Forelimb muscle (tissue), 1 donor: Measurements from ENCODE around the gene BMP6. TPM values are rescaled to one million over a fixed set of nuclear protein-coding genes. Genes with fewer than 3 reads are reported as not detected.
"Not testable (repeated sequence)": the region's sequence is repeated elsewhere in the genome, so short reads cannot be mapped to it uniquely, and the experiment has no call there.

ENCODE experiments used
- DNase-seq: peaks from one replicate; pipeline ENCODE4 v3.0.0-alpha.2; 2013; ENCODE audit warnings: low read depth
- polyA plus RNA-seq: library from polyadenylated mRNA; unstranded; fragments of 120-200 nt; gene quantifications from one replicate; pipeline ENCODE4 v1.2.1, GENCODE V29; 2013; ENCODE audit not compliant: insufficient read length

The BMP6 gene
- polyA plus RNA-seq, 1 donor = 0.82 TPM

DNA sequence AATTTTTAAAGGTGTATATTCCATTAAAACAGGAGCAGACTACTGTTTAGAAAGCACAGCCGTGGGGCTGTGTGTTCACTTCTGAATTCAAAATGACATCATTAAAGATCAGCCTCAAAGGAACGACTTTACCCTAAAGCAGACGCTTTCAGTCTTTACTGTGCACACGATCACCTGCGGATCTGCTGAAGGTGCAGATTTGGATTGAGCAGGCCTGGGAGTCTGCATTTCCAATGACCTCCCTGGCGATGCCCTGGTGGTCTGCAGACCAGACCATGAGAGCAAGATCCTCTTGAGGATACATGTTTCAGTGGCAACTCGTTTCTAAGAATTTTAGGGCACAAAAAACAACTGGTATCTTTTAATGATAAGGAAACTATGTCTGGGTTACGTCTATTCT lies 157.5 kb downstream of the BMP6 start:
- DNase-seq = no peak

GRCh38 chr6:7886132-7886531 lies 160.2 kb downstream of the BMP6 start:
- no peak for DNase-seq

- no peak for DNase-seq
These were observed 161.5 kb downstream of the BMP6 start for GRCh38 chr6:7887278-7887991.

DNA sequence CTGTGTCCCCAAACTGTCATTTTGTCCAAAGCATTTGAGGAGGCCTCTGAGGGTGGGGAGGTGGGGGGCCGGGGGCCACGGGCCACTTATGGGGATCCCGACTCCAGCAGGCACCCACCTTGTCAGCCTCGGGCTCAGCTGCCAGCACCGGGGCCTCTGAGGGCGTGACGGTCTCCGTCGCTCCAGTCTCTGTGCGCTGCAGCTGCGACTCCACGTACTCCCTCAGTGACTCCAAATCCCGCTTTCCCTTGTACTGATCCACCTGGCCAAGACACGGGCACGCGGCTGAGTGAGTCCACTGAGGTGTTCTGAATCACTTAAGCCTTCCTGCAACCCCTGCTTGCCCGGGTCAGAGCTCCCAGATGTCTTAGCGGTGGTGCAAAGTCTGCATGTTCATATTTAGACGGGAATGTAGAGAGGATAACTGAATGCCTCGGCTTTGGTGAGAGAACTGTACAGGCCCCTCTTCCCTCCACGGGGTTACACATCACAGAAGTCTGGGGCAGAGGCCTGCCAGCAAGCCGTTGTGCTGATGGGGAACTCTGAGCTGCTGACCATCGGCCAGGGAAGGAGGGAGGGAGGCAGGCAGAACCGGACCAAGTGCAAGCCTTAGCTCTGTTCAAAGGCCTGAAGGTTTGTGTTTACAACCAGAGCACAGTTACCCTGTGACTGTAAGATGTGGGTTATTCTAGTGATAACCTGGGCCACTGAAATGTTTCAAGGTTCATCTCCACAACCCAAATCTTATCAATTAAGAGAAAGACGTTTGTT lies 162.9 kb downstream of the BMP6 start:
- no peak for DNase-seq

DNA sequence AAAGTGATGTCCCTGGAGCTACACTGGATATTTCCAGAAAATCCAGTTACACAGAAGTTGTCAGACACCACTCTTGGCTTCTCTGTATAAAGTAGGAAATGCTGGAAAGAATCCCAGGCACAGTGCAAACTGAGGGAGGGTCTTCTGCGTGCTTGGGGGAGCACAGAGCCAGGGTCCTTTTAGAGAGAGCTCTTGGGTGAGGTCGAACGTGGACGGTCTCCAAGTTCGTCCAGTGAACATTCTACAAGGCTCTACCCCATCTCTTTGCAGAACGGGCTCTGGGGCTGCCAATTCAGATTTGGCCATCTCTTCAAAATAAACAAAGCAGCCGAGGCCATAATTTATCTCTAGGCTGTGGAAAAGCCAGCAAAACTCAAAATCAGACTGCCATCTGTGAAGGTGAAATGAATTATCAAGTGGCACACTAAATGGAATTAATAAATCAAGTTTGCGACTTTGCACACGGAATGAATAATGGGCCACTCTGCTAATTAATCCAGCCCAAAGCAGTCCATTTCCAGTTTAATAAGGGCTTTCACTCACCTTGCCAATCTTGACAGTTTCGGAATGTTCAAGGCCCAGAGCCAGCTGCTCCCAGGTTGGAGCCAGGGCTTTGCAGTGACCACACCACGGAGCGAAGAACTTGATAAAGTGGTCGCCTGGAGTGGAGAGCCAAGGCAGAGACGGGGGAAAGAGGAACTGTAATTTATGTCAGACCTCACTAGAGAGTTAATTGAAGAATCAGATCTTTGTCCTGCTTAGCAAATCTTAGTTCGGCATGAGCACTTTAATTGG lies 165.4 kb downstream of the BMP6 start:
- DNase-seq = no peak

DNA sequence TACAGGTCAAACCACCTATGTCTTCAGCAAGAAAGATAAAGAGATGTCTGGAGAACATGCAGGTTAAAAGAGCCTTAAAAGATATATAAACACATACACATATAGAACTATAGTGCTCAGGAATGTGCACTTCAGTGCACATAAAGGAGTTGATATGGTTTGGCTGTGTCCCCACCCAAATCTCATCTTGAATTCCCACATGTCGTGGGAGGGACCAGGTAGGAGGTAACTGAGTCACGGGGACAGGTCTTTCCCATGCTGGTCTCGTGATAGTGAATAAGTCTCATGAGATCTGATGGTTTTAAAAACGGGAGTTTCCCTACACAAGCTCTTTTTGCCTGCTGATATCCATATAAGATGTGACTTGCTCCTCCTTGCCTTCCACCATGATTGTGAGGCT lies 166.5 kb downstream of the BMP6 start:
- DNase-seq = not testable (repeated sequence)

DNA sequence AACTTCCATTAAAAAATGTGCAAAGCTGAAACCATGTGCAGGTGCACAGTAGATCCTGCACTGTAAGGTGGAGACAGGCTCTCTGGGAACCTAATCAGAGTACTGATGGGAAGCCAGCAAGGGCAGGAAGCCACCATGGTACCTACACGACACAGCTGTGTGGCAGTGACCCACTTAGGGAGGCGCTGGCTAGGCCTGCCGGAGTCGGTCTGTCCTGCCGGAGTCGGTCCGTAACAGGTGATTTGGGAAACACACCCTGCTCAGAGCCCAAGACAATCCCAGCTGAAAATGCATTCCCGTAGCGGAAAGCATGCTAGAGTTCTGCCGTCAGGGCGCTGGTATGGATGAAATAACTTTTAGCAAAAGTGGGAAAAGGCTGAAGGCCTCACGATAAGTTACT lies 167.4 kb downstream of the BMP6 start:
- no peak for DNase-seq

GRCh38 chr6:7894262-7895124 lies 168.6 kb downstream of the BMP6 start:
- DNase-seq = no peak

DNA sequence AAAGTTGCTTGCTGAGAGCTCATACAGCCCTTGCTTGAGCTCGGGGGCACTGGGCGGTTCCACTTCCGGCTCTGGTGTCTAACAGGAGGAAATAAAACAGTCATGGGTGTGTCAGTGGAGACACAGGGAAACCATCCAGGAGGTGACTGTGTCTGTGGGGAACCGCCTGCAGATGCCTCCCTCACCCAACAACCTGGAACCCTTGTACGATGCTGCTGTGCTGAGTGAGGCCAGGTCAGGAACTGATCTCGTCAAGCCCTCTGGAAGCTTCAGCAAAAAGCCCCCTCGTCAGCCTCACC lies 169.2 kb downstream of the BMP6 start:
- DNase-seq = no peak

- no peak for DNase-seq
These were observed 170.6 kb downstream of the BMP6 start for GRCh38 chr6:7896465-7896987.

GRCh38 chr6:7897461-7898192 lies 171.7 kb downstream of the BMP6 start:
- DNase-seq = no peak

DNA sequence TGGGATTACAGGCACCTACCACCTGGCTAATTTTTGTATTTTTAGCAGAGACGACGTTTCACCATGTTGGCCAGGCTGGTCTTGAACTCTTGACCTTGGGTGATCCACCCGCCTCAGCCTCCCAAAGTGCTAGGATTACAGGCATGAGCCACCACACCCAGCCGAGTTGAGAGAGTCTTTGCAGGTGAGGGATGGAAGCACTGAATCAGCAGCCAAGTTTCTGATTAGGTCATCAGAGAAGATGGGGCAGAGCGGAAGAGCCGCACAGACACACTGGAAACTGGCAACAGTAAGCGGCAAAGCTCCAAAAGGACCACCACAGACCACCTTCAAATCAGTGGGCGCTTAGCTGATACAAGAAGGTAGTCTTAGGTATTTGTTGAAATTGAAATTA lies 172.3 kb downstream of the BMP6 start:
- not testable (repeated sequence) for DNase-seq

GRCh38 chr6:7899101-7899888 lies 173.4 kb downstream of the BMP6 start:
- no peak for DNase-seq

- no peak for DNase-seq
These were observed 174.0 kb downstream of the BMP6 start for GRCh38 chr6:7899889-7900213.

- no peak for DNase-seq
These were observed 174.7 kb downstream of the BMP6 start for GRCh38 chr6:7900621-7901020.

DNA sequence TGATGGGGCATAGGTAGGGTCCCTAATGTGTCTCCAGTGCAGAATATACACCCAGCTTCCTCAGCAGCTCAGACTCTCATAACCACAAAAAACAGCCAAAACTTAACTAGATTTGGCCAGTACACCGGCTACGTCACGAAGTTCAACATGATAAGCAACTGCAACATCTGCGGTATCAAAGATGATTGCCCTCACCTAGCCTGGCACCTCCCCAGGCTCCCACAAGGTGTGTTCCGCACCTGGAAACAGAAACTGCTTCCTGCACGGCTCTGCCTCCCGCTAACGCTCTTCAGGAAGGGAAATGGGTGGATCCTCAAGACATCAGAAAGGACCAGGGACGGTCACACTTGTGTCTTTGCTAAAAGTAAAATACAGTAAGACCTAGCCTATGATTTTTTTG lies 175.2 kb downstream of the BMP6 start:
- no peak for DNase-seq

GRCh38 chr6:7901780-7902179 lies 175.9 kb downstream of the BMP6 start:
- no peak for DNase-seq

- no peak for DNase-seq
These were observed 176.3 kb downstream of the BMP6 start for GRCh38 chr6:7902221-7902620.

DNA sequence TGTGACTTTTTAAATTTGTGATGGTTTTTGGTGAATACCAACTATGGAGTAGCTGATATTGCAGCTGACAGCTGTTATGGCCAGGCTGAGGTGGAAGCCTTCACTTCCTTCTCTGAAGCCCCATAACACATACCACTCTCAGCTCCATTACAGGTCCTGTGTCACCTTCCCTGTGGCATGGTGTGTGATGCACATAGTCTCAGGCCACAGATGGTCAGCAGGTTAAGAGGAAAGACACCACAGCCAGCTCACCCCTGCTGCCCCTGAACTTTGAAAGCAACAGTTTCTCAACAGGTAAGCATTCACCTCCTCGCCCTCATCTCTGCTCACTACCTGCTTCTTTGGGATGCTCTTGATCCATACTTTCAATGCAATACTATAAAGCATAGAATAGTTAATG lies 177.0 kb downstream of the BMP6 start:
- no peak for DNase-seq

DNA sequence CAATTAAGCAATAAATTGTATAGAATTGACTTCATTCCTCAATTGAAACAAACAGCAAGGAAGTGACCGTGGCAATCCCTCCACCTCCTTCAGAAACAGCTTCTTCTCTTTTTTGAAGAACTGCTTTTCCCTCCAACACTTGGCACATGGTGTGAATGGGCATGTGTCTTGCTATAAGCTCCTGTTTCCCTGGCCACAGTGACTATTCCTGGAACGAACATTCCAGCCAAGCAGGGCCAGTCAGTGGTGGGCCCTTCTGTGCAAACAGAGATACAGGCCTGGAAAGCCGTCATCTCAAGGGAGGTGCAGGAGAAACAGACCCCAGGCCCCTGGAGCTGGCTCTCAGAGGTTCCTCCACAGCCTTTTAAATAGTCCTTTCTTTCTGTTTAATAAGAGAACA lies 177.8 kb downstream of the BMP6 start:
- no peak for DNase-seq
